ENCODE measurements around the gene ZNF618. TPM values are rescaled to one million over a fixed set of nuclear protein-coding genes. Genes with fewer than 3 reads are reported as not detected.

The ZNF618 gene
- total RNA-seq, 1 donor from 2014 or later, result 12.1 TPM

- Histone ChIP-seq H3K4me3 (ENCODE audit: low read depth, low read length) (no peak overlapping the region), H3K27me3 (ENCODE audit: control insufficient read depth, insufficient read depth, low read length) (no peaks in the 10 kb centered on the region), H3K36me3 (ENCODE audit: control insufficient read depth, insufficient read depth, low read length) (no peaks in the 10 kb centered on the region)
- no peak for DNase-seq (ENCODE audit: low read depth)
- TF ChIP-seq CTCF (IDR thresholded peaks at IDR 0.05; ENCODE audit: insufficient read depth, low read length, poor library complexity, severe bottlenecking), result no peak
These were observed 12.9 kb downstream of the ZNF618 start for GRCh38 chr9:113888976-113889375.

GRCh38 chr9:113890704-113891103 lies 14.6 kb downstream of the ZNF618 start:
- H3K4me3 ChIP-seq (ENCODE audit: low read depth, low read length), result no peak overlapping the region
- no peak for TF ChIP-seq CTCF (IDR thresholded peaks at IDR 0.05; ENCODE audit: insufficient read depth, low read length, poor library complexity, severe bottlenecking)
- no peak for DNase-seq (ENCODE audit: low read depth)

GRCh38 chr9:113892861-113893491 lies 16.9 kb downstream of the ZNF618 start:
- DNase-seq (ENCODE audit: low read depth), result no peak
- Histone ChIP-seq H3K27me3 (ENCODE audit: control insufficient read depth, insufficient read depth, low read length) (no peaks in the 10 kb centered on the region), H3K36me3 (ENCODE audit: control insufficient read depth, insufficient read depth, low read length) (no peaks in the 10 kb centered on the region), H3K4me3 (ENCODE audit: low read depth, low read length) (no peak overlapping the region)
- no peak for TF ChIP-seq CTCF (IDR thresholded peaks at IDR 0.05; ENCODE audit: insufficient read depth, low read length, poor library complexity, severe bottlenecking)

More at GRCh38 chr9:113890704-113891103, 14.6 kb downstream of the ZNF618 start:
- no peaks in the 10 kb centered on the region for H3K27me3 ChIP-seq (ENCODE audit: control insufficient read depth, insufficient read depth, low read length)
- H3K36me3 ChIP-seq (ENCODE audit: control insufficient read depth, insufficient read depth, low read length), result no peaks in the 10 kb centered on the region

- no peak overlapping the region for H3K4me3 ChIP-seq (ENCODE audit: low read depth, low read length)
- TF ChIP-seq CTCF (IDR thresholded peaks at IDR 0.05; ENCODE audit: insufficient read depth, low read length, poor library complexity, severe bottlenecking), result no peak
- H3K27me3 ChIP-seq (ENCODE audit: control insufficient read depth, insufficient read depth, low read length), result no peaks in the 10 kb centered on the region
- H3K36me3 ChIP-seq (ENCODE audit: control insufficient read depth, insufficient read depth, low read length), result no peaks in the 10 kb centered on the region
- DNase-seq (ENCODE audit: low read depth), result no peak
These were observed 18.1 kb downstream of the ZNF618 start for GRCh38 chr9:113894166-113894565.

GRCh38 chr9:113895526-113895925 lies 19.4 kb downstream of the ZNF618 start:
- Histone ChIP-seq H3K4me3 (ENCODE audit: low read depth, low read length) (no peak overlapping the region), H3K27me3 (ENCODE audit: control insufficient read depth, insufficient read depth, low read length) (no peaks in the 10 kb centered on the region)

More at GRCh38 chr9:113895526-113895925, 19.4 kb downstream of the ZNF618 start:
- no peaks in the 10 kb centered on the region for H3K36me3 ChIP-seq (ENCODE audit: control insufficient read depth, insufficient read depth, low read length)
- no peak for TF ChIP-seq CTCF (IDR thresholded peaks at IDR 0.05; ENCODE audit: insufficient read depth, low read length, poor library complexity, severe bottlenecking)
- DNase-seq (ENCODE audit: low read depth), result no peak

Data from kidney epithelial cell (primary cell).